HFF-Myc (cell line): ENCODE data around the gene DAGLB.
A peak's percentile ranks its signal among the peaks of the same experiment; 100 is the strongest.
"Not testable (repeated sequence)": the region's sequence is repeated elsewhere in the genome, so short reads cannot be mapped to it uniquely, and the experiment has no call there.

ENCODE experiments used
- DNase-seq: peaks from one replicate; pipeline ENCODE4 v3.0.0-alpha.2; 2011; ENCODE audit warnings: low read depth; ENCODE audit errors: extremely low read depth
- H3K4me3 ChIP-seq: replicated peaks from 2 replicates; pipeline ENCODE4 v1.5.1; 2011; ENCODE audit warnings: low read depth, mild to moderate bottlenecking, control low read depth, low read length
- CTCF ChIP-seq: IDR thresholded peaks from 2 replicates; pipeline ENCODE4 v1.5.1; 2012; ENCODE audit warnings: mild to moderate bottlenecking, low read depth, low read length, control low read depth; ENCODE audit errors: missing control alignments

The DAGLB gene

DNA sequence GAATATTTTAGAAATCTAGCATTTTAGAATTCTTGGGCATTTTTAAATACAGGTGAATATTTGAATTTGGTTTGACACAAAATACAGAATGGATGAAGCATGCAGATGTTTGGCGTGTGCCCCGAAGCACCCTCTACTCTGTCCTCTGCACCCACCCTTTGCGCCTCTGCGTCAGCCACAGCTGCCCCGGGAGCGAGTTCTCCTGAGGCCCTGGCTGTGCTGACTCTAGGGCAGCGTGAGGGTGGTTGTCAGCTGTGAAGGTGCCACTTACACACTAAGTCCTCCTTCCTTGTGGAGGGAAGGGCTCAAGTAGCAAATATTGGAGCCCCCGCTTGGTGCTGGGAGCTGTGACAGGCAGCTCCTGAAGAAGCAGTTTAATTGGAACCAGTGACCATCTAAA lies 48.4 kb downstream of the DAGLB start:
- no peak overlapping the region for H3K4me3 ChIP-seq
- TF ChIP-seq CTCF: no peak
- DNase-seq: no peak

- H3K4me3 ChIP-seq: no peak overlapping the region
- TF ChIP-seq CTCF: no peak
- no peak for DNase-seq
Observed at GRCh38 chr7:6398943-6399342, 48.8 kb downstream of the DAGLB start.

DNA sequence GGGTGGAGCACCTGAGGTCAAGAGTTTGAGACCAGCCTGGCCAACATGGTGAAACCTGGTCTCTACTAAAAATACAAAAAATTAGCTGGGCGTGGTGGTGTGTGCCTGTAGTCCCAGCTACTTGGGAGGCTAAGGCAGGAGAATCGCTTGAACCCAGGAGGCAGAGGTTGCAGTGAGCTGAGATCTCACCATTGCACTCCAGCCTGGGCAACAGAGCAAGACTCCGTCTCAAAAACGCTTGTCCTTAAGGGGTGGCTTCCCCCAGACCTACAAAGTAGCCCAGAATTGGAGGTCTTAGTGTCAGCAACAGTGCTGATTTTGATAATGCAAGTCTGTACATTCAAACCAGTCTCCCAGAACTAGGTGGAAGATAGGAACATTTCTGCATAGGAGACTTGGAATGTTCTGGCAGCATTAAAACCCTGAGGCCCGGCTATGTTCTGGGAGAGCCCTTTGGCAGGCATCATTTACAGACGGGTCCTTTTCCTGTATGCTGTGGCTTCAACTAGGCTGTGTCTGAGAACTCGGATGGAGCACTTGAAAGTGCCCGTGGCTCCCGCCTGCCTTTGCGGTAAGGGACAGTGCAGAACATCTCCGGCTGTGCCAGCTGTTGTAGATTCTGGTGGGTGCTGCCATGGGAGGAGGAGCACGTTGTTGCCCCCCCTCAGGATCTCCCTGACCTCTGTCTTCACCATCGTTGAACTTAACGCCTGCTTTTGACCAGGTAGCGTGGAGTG lies 49.8 kb downstream of the DAGLB start:
- not testable (repeated sequence) for H3K4me3 ChIP-seq, DNase-seq

DNA sequence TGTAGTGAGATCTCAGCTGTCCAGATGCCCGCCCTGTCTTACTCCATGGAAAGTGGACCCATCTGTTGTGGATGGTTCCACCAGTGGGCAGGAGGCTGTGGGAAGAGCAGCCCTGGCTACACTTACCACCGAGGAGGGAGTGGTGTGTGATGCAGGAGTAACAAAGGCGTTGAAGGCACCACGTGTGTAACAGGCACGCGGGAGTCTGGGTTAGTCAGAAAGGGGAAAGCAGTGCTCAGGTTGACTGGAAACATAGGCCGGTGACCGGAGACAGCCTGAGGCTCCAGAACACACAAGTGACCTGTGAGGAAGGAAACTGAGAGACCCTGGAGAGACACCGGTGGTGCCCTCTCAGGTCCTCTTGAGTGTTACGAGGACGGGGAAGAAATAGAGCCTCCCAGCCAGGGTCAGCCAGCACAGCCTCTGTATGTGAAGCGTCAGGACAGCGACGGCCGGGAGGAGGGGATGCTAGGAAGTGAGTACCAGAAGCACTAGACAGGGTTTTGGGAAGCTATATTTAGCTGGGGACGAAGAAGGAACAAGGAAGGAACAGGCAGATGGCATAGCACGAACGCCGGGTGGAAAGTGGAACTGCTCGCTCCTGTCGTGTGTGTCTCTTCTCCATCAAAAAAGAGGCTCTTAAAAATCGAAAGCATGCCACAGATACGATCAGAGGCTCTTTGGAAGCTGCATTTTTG lies 51.7 kb downstream of the DAGLB start:
- H3K4me3 ChIP-seq: no peak overlapping the region
- DNase-seq: no peak
- no peak for TF ChIP-seq CTCF

DNA sequence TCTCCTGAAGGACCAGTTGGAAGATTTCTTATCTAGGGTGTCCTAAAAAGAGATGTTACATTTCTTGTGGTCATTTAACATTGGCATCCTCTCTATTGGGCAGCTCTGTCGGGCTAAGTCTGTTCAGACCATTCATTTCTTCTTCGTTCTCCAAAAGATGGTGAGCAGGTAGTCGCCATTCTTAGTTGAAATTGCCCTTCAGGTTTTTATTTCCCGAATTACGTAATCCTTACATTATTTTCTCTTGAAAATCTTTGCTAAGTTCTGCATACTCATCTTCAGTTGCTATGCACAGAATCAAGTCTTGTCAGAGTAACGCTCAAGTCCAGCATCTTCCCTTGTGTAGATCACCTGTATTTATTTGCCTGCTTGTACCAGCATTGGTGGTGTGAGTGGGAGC lies 53.6 kb downstream of the DAGLB start:
- TF ChIP-seq CTCF: no peak
- no peak overlapping the region for H3K4me3 ChIP-seq
- no peak for DNase-seq

GRCh38 chr7:6393667-6394056 lies 54.1 kb downstream of the DAGLB start:
- no peak for DNase-seq
- no peak overlapping the region for H3K4me3 ChIP-seq
- no peak for TF ChIP-seq CTCF

GRCh38 chr7:6392712-6393666 lies 54.8 kb downstream of the DAGLB start:
- H3K4me3 ChIP-seq: no peak overlapping the region
- peak; percentile 44 for DNase-seq
- TF ChIP-seq CTCF: no peak
